LNCaP clone FGC (cell line): Measurements from ENCODE around the gene PLCXD3.

Source experiments
- DNase-seq: peaks from one replicate; pipeline ENCODE4 v3.0.0-alpha.2; 2011; ENCODE audit warnings: low read depth
- H3K4me3 ChIP-seq: 2 replicates; pipeline ENCODE4 v1.5.1; 2011; ENCODE audit warnings: mild to moderate bottlenecking, low read depth, low read length, control low read depth
- CTCF ChIP-seq: IDR thresholded peaks from 2 replicates; pipeline ENCODE4 v1.5.1; 2012; ENCODE audit warnings: mild to moderate bottlenecking; ENCODE audit not compliant: control insufficient read depth, insufficient read depth; ENCODE audit errors: extremely low read depth

PLCXD3 gene

GRCh38 chr5:41435276-41435675 is 75.1 kb downstream of the PLCXD3 start:
- no peak for DNase-seq
- H3K4me3 ChIP-seq = no peak overlapping the region
- TF ChIP-seq CTCF = no peak

GRCh38 chr5:41433552-41434181 is 76.7 kb downstream of the PLCXD3 start:
- peak; percentile 50 for TF ChIP-seq CTCF
- no peak for DNase-seq
- no peak overlapping the region for H3K4me3 ChIP-seq

- DNase-seq = peak; percentile 82
- H3K4me3 ChIP-seq = no peak overlapping the region; the same call in 1 of the 2 replicates
- TF ChIP-seq CTCF = no peak
These were observed 77.7 kb downstream of the PLCXD3 start for GRCh38 chr5:41432481-41433253.

GRCh38 chr5:41427505-41427904 is 82.9 kb downstream of the PLCXD3 start:
- H3K4me3 ChIP-seq = no peak overlapping the region
- DNase-seq = no peak
- TF ChIP-seq CTCF = no peak

- H3K4me3 ChIP-seq = no peak overlapping the region
- no peak for DNase-seq
- no peak for TF ChIP-seq CTCF
These were observed 84.7 kb downstream of the PLCXD3 start for GRCh38 chr5:41425736-41426135.

GRCh38 chr5:41420492-41421067 is 89.8 kb downstream of the PLCXD3 start:
- TF ChIP-seq CTCF = no peak
- H3K4me3 ChIP-seq = no peak overlapping the region

More at GRCh38 chr5:41420492-41421067, 89.8 kb downstream of the PLCXD3 start:
- DNase-seq = no peak
